Sigmoid colon (tissue), 7 donors: Measurements from ENCODE around the gene TOMM20. TPM values are rescaled to one million over a fixed set of nuclear protein-coding genes. Genes with fewer than 3 reads are reported as not detected.
A peak's percentile ranks its signal among the peaks of the same experiment; 100 is the strongest.

Source experiments
- DNase-seq: peaks from one replicate; pipeline ENCODE4 v3.0.0-alpha.2; 2019
- H3K27ac ChIP-seq, 4 donors: fragments of 200-600 bp; sonication (generic); one replicate each; pipeline ENCODE4 v1.5.1; 2016 to 2019; ENCODE audit warnings: mild to moderate bottlenecking in 1 of 4
- H3K27me3 ChIP-seq, 3 donors: fragments of 200-600 bp; sonication (generic); one replicate each; pipeline ENCODE4 v1.5.1; 2019; ENCODE audit warnings: mild to moderate bottlenecking in 1 of 3
- H3K36me3 ChIP-seq, 4 donors: fragments of 200-600 bp; sonication (generic); one replicate each; pipeline ENCODE4 v1.5.1; 2016 to 2019
- H3K4me1 ChIP-seq, 4 donors: fragments of 200-600 bp; sonication (generic); one replicate each; pipeline ENCODE4 v1.5.1; 2017 to 2019
- H3K4me3 ChIP-seq, 4 donors: fragments of 200-600 bp; sonication (generic); one replicate each; pipeline ENCODE4 v1.5.1; 2017 to 2019; ENCODE audit warnings: mild to moderate bottlenecking in 2 of 4, moderate library complexity in 1 of 4
- H3K9me3 ChIP-seq, 4 donors: fragments of 200-600 bp in 3 of 4; sonication (generic) in 3 of 4; one replicate each; pipeline versions ENCODE4 v1.5.1 to v1.6.1; 2013 to 2019
- CTCF ChIP-seq, 4 experiments: fragments of 450-650 bp in 3 of 4; fragments of 200-600 bp in 1 of 4; IDR thresholded peaks; one replicate each; pipeline ENCODE4 v1.5.1; 2016 to 2019; ENCODE audit warnings: antibody characterized with exemption in 4 of 4, mild to moderate bottlenecking in 3 of 4, moderate library complexity in 2 of 4
- EP300 ChIP-seq, 4 donors: sonication (generic); formaldehyde crosslinking; IDR thresholded peaks; one replicate each; pipeline ENCODE4 v1.6.1; 2017; ENCODE audit warnings: antibody characterized with exemption in 4 of 4
- POLR2A ChIP-seq, 2 donors: fragments of 450-650 bp; IDR thresholded peaks; one replicate each; pipeline ENCODE4 v1.6.1; 2016; ENCODE audit warnings: antibody characterized with exemption in 2 of 2, mild to moderate bottlenecking in 2 of 2, moderate library complexity in 2 of 2
- POLR2AphosphoS5 ChIP-seq, 4 donors: sonication (generic); formaldehyde crosslinking; IDR thresholded peaks; one replicate each; pipeline ENCODE4 v1.6.1; 2017; ENCODE audit warnings: antibody characterized with exemption in 4 of 4
- WGBS, 2 donors: extraction: QIAGEN DNeasy Blood & Tissue Kit; methylation state at CpG; one replicate each; pipeline ENCODE4 v1.1.7; 2013; 5-methylcytosine and 5-hydroxymethylcytosine counted together
- intact Hi-C: fragments of 100-400 bp; cut with DNase I; formaldehyde crosslinking; loops from one replicate; pipeline ENCODE4 v1.15.1; 2023
- polyA plus RNA-seq, 3 donors: library from polyadenylated mRNA; stranded (reverse); fragments of 200-250 nt; gene quantifications; one replicate each; pipeline ENCODE4 v1.2.3, GENCODE V29; 2013
- total RNA-seq, 4 donors: library from RNA; depleted of rRNA; stranded (reverse); fragments of >200 nt; gene quantifications; one replicate each; pipeline ENCODE4 v1.1.0, GENCODE V29; 2016
- donor health status: healthy with polysubstance abuse.
- donor health status: Bipolar disorder and iron deficiency.
- donor health status: healthy.

Gene TOMM20
- total and polyA plus RNA-seq, 7 donors = 49.0 to 128 (median 79.3) TPM

DNA sequence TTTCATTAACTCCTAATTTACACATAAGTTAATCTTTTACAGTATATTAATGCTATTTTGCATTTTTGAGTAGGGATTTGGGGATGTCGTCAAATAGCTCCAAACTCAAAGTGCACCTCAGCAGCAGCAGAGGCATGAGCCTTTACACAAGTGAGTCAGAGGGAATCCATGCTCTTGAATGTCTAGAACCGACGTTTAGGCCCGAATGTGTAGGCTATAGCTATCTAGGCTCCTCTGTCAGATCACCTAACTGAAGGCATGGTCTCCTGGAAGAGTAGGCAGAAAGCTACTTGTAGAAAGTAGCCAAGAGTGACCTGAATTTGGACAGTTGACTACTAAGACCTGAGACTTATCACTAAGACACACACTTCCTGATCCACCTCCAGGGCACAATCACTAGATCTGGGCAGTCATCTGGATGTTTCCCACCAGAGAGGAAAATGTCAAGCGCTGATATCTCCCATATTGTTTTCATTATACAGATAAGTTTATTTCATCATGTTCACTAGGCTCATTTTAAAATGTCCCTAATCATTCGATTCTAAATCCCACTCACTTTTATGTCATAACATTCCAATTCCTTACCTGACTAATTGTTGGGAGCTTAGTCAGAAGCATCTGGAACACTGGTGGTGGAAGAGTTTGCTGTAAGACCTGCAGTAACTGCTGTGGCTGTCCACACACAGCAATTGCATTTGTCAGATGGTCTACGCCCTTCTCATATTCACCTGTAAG, 15.3 kb downstream of the TOMM20 start:
- DNase-seq = no peak
- WGBS, 2 donors = 91 to 94% methylated on average over 7 of the region's 7 CpGs
- H3K4me1 ChIP-seq = peaks cover 0 to 8% (median 0%) of the 10 kb centered on the region in 4 donors
- TF ChIP-seq POLR2A (IDR thresholded peaks at IDR 0.05) (no peak), POLR2AphosphoS5 (IDR thresholded peaks at IDR 0.05) (no peak), CTCF (IDR thresholded peaks at IDR 0.05) (no peak), EP300 (IDR thresholded peaks at IDR 0.05) (no peak)
- no peak overlapping the region for H3K4me3 ChIP-seq
- H3K27me3 ChIP-seq = no peaks in the 10 kb centered on the region
- intact Hi-C loops = no loop called here
- H3K9me3 ChIP-seq = no peaks in the 10 kb centered on the region
- no peak overlapping the region for H3K27ac ChIP-seq
- H3K36me3 ChIP-seq = peaks cover 3 to 97% (median 28%) of the 10 kb centered on the region in 4 donors

DNA sequence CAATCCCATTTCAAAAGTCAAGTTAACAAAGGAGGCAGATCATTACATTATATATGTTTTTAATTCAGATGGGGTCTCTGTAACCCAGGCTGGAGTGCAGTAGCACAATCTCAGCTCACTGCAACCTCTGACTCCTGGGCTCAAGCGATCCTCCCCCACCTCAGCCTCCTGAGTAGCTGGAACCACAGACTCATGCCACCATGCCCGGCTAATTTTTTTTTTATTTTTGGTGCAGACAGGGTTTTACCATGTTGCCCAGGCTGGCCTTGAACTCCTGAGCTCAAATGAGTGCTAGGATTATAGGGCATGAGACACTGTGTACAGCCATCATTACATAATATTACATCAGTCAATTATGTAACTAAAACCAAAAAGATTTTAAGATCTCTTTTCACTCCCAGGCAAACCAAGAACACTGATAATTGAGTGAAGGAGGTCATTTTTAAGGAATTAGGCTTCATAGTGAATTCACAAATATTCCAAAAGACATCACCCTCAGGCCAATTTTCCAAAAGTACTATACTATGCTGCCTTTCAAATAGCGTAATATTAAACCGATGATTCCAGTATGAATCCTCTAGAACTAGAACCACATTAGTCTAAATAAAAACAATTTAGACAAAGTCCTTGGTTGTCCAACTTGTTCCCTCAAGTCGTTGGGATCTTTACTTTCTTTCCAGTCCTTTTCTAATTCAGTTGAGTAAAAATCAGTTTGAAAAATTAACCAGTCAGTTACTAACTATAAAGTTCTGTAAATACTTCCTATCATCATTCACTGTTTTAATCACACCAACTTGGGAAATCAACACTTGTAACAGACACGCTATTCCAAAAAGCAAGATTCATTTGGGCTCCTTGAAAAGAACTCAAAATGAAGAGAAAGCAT, 16.1 kb downstream of the TOMM20 start:
- peaks cover 0 to 94% (median 22%) of the 10 kb centered on the region in 4 donors for H3K36me3 ChIP-seq
- H3K27ac ChIP-seq = peak overlapping the region in 1 of 4 donors; percentile 4
- TF ChIP-seq CTCF (IDR thresholded peaks at IDR 0.05) = no peak
- TF ChIP-seq POLR2A (IDR thresholded peaks at IDR 0.05) = no peak
- TF ChIP-seq EP300 (IDR thresholded peaks at IDR 0.05) = no peak
- no peak for TF ChIP-seq POLR2AphosphoS5 (IDR thresholded peaks at IDR 0.05)
- intact Hi-C loops = no loop called here
- H3K27me3 ChIP-seq = no peaks in the 10 kb centered on the region
- no peak overlapping the region for H3K4me3 ChIP-seq
- H3K4me1 ChIP-seq = peaks cover 0 to 8% (median 0%) of the 10 kb centered on the region in 4 donors
- no peak for DNase-seq
- WGBS, 2 donors = 86 to 91% methylated on average over 6 of the region's 6 CpGs
- no peaks in the 10 kb centered on the region for H3K9me3 ChIP-seq

DNA sequence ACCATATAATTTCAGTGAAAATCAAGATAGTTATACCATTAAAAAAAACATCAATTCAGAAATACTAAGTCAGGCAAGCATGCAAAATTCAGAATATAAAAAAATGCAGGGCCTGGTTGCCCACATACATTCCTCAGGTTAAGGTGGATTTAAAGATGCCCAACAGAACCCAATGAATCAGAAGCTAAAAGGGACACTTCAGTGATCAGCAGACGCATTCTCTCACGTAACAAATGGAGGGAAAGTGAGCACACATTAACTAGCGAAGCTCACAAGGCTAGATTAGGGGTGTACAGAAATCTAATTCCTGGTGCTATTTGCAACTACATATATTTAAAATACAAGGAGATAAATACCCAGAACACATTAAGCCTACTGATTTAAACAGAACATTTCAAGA, 17.5 kb downstream of the TOMM20 start:
- no peak for TF ChIP-seq POLR2AphosphoS5 (IDR thresholded peaks at IDR 0.05)
- TF ChIP-seq CTCF (IDR thresholded peaks at IDR 0.05) = no peak
- TF ChIP-seq EP300 (IDR thresholded peaks at IDR 0.05) = no peak
- no peak for TF ChIP-seq POLR2A (IDR thresholded peaks at IDR 0.05)
- no peak for DNase-seq
- Histone ChIP-seq H3K9me3 (no peaks in the 10 kb centered on the region), H3K4me3 (no peak overlapping the region), H3K4me1 (peaks cover 0 to 8% (median 0%) of the 10 kb centered on the region in 4 donors), H3K27me3 (no peaks in the 10 kb centered on the region), H3K36me3 (peaks cover 0 to 81% (median 20%) of the 10 kb centered on the region in 4 donors), H3K27ac (no peak overlapping the region)
- 94 to 98% methylated on average over 3 of the region's 3 CpGs for WGBS, 2 donors
- intact Hi-C loops = no loop called here

DNA sequence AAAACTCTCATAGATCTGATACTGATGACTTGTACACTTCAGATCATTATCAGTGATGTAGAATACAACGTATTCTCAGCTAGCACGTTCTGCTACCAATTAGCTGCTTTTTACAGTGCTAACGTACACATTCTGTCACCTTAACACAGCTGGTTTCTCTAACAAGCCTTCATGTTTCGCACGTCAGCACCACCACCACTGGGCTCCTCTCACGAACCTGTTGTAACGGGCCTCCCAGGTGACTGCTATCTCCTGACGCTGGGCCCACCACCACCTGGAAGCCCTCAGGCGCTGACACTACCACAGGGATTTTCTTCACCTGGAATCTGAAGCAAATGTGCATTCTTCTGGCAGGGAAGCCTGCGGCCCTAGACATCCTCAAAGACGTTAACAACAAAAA, 19.8 kb downstream of the TOMM20 start:
- H3K9me3 ChIP-seq = no peaks in the 10 kb centered on the region
- H3K4me3 ChIP-seq = no peak overlapping the region
- peaks cover 0 to 59% (median 15%) of the 10 kb centered on the region in 4 donors for H3K36me3 ChIP-seq
- no peak for TF ChIP-seq EP300 (IDR thresholded peaks at IDR 0.05)
- H3K27ac ChIP-seq = no peak overlapping the region
- H3K27me3 ChIP-seq = no peaks in the 10 kb centered on the region
- intact Hi-C loops = no loop called here
- DNase-seq = no peak
- WGBS, 2 donors = 91 to 92% methylated on average over 11 of the region's 11 CpGs
- peaks cover 0 to 16% (median 9%) of the 10 kb centered on the region in 4 donors for H3K4me1 ChIP-seq

DNA sequence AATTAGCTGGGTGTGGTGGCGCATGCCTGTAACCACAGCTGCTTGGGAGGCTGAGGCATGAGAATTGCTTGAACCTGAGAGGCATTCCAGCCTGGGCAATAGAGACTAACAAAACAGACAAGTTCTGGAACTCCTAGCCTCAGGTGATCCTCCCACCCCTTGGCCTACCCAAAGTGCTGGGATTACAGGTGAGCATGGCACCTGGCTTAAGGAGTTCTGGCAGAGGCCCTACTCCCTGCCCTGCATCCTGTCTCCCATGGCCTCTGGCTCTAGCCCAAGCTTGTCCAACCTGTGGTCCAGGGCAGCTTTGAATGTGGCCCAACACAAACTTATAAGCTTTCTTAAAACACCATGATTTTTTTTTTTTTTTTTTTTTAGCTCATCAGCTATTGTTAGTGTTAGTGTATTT, 20.4 kb downstream of the TOMM20 start:
- Histone ChIP-seq H3K4me3 (no peak overlapping the region), H3K4me1 (peaks cover 0 to 17% (median 12%) of the 10 kb centered on the region in 4 donors), H3K9me3 (no peaks in the 10 kb centered on the region), H3K36me3 (peaks cover 0 to 52% (median 11%) of the 10 kb centered on the region in 4 donors), H3K27me3 (no peaks in the 10 kb centered on the region), H3K27ac (no peak overlapping the region)
- intact Hi-C loops = no loop called here
- 98 to 100% methylated on average over 1 of the region's 1 CpG for WGBS, 2 donors
- no peak for DNase-seq
- TF ChIP-seq POLR2AphosphoS5 (IDR thresholded peaks at IDR 0.05) = no peak
- no peak for TF ChIP-seq CTCF (IDR thresholded peaks at IDR 0.05)
- no peak for TF ChIP-seq POLR2A (IDR thresholded peaks at IDR 0.05)
- TF ChIP-seq EP300 (IDR thresholded peaks at IDR 0.05) = no peak
